GM21390 (cell line): ENCODE measurements around the gene CARNS1.
"Not testable (repeated sequence)": the region's sequence is repeated elsewhere in the genome, so short reads cannot be mapped to it uniquely, and the experiment has no call there.

Source experiments
- ATAC-seq: cut with Tn5 transposase; IDR thresholded peaks from one replicate; pipeline ENCODE4 v1.9.1; 2021; ENCODE audit not compliant: unreplicated experiment

CARNS1 gene

GRCh38 chr11:67396587-67397389 is 18.7 kb upstream of the CARNS1 start:
- ATAC-seq: no peak

- no peak for ATAC-seq
Observed at GRCh38 chr11:67397536-67397935, 17.9 kb upstream of the CARNS1 start.

DNA sequence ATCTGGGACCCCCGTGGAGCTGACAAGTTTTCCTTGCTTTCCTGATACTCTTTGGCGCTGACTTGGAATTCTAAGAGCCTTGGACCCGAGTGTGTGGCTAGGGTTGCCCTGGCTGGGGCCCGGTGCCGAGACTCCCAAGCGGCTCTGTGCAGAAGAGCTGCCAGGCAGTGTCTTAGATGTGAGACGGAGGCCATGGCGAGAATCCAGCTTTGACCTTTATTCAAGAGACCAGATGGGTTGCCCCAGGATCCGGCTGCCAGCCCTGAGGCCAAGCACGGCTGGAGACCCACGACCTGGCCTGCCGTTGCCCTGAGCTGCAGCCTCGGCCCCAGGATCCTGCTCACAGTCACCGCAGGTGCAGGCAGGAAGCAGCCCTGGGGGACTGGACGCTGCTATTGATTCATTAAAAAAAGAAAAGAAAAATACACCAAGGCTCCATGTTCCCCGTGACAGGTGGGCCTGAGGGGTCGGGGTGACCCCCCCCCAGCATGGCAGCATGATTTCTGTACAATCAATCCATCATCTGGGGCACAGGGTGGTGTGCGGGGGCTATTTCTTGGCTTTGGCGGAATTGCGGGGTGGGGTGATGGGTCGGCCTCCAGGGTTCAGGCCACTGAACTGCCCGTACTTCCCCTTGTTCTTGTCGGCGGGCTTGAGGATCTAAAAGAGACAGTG is 17.4 kb upstream of the CARNS1 start:
- ATAC-seq: no peak

DNA sequence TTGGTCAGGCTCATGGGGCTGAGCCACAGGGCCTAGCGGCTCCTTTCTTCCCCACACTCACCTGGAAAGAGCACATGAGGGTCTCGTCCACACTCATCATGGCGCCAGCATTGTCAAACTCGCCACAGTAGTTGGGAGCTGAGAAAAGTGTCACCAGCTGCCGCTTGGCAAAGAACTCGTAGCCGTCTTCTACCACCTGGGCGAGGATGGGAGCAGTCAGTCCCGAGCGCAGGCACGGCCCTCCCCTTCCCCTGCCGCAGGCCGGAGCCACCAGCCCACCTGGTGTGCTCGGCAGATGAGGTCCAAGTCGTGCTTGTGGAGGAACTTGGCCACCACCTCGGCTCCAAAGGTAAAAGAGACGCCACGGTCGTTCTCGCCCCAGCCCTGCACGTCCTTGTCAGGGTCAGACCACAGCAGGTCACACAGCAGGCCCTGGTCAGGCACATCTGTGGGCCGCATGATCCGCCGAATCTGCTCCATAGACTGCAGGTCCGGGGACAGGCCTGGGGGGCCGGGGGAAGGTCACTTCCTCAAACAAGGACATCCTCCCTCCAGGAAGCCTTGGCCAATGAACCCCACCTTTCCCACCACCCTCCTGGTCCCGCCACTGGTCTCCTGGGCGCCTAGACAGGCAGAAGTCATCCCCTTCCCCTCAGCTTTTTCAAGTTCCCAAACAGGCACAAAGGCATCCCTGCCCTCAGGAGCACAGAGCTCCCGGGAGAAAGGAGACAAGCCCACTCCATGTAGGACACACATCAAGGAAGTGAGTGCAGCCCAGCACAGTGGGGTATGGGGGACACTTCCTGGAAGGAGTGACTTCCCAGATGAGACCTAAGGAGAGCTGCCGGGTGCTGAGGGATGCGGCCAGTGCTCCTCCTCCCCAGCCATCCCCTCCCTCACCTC is 16.6 kb upstream of the CARNS1 start:
- no peak for ATAC-seq

DNA sequence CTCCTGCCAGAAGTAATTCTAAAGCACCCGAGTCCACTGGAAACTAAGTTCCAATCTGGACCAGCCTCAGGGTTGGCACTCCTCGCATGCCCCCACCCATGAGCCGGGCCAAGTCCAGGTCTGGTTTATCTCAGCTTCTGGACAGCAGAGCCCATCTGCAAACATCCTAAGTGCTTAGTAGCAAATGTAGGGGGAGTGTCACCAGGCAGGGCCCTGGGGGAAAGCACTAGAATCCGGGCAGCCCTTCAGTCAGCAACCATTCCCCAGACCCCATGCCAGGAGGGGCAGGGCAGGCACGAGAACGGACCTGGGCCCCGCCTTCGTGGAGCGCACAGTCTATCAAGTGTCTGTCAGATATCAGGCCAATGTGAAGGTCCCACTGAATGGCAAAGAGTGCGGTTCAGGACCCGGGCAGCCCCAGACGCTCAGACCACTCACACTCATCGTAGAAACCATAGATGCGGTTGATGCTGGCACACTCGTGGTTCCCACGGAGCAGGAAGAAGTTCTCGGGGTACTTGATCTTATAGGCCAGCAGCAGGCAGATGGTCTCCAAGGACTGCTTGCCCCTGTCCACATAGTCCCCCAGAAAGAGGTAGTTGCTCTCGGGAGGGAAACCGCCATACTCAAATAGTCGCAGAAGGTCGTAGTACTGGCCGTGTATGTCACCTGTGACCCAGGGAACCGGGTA is 15.1 kb upstream of the CARNS1 start:
- no peak for ATAC-seq

DNA sequence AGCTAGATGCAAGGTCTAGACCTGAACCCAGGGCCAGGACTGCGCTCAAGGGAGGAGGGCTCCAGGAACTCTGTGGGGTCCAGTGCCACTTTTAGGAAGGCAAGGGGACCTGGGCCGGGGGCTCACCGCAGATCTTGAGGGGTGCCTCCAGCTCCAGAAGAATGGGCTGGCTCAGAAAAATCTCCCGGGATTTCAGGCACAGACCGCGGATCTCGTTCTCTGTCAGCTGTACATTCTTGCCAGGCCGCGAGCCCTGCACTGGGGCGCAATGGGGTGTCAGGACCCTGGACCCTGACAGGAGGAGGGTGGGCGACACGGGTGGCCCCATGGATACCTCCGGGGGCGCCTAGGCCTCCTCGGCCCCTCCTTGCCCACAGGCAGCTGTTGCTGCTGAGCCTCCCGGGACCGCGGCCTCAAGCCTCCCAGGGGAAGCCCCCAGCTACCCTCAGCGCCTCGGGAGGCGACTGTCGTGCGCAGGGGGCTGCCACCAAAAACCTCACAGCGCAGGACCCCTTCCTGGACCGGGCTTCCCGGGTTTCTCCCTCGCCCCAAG is 14.5 kb upstream of the CARNS1 start:
- peak; percentile 20 for ATAC-seq

- ATAC-seq: peak; percentile 57
Observed at GRCh38 chr11:67401495-67402191, 13.8 kb upstream of the CARNS1 start, which contains the start of gene PPP1CA. PPP1CA (minus strand) TSS chr11:67401858; CDS start chr11:67401782, 76 bp downstream.

GRCh38 chr11:67402192-67402839 is 13.2 kb upstream of the CARNS1 start:
- ATAC-seq: not testable (repeated sequence)

- ATAC-seq: not testable (repeated sequence)
Observed at GRCh38 chr11:67403085-67403484, 12.4 kb upstream of the CARNS1 start.

GRCh38 chr11:67404515-67405195 is 10.8 kb upstream of the CARNS1 start:
- ATAC-seq: no peak

- ATAC-seq: no peak
Observed at GRCh38 chr11:67405196-67405567, 10.3 kb upstream of the CARNS1 start.

- ATAC-seq: no peak
Observed at GRCh38 chr11:67405688-67406339, 9.7 kb upstream of the CARNS1 start.

- no peak for ATAC-seq
Observed at GRCh38 chr11:67406420-67406968, 9.0 kb upstream of the CARNS1 start.

- ATAC-seq: no peak
Observed at GRCh38 chr11:67406969-67407687, 8.3 kb upstream of the CARNS1 start.

DNA sequence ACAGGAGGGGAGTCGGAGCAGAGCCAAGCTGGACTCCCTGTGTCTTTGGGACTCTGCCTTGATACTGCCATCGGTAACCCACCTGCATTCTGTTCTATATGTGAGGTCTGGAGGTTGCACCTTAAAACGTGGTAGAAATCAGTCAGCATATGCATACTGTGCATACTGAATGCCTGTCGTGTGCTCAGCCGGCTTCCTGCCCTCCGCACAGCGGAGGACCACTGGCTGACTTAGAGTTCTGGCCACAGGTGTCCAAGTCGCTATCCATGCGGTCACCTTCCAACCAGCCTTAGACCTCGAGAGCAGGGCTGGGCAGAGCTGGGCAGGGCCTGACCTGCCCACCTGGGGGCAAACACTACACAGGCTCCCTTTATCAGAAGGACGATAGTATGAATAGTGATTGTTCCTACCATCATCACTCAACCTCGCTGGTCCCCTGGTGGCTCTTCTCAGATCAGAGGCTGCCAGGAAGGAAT is 7.8 kb upstream of the CARNS1 start:
- ATAC-seq: no peak

- no peak for ATAC-seq
Observed at GRCh38 chr11:67408437-67409200, 6.9 kb upstream of the CARNS1 start.
